ENCODE results near the gene INTS3. TPM values are rescaled to one million over a fixed set of nuclear protein-coding genes. Genes with fewer than 3 reads are reported as not detected.

Gene INTS3
- total and polyA plus RNA-seq, 9 of the 15 experiments (the other 6 are each of a cell fraction or from before 2014, with no cell fraction given): 6.3 to 24.1 (median 14.3) TPM

DNA sequence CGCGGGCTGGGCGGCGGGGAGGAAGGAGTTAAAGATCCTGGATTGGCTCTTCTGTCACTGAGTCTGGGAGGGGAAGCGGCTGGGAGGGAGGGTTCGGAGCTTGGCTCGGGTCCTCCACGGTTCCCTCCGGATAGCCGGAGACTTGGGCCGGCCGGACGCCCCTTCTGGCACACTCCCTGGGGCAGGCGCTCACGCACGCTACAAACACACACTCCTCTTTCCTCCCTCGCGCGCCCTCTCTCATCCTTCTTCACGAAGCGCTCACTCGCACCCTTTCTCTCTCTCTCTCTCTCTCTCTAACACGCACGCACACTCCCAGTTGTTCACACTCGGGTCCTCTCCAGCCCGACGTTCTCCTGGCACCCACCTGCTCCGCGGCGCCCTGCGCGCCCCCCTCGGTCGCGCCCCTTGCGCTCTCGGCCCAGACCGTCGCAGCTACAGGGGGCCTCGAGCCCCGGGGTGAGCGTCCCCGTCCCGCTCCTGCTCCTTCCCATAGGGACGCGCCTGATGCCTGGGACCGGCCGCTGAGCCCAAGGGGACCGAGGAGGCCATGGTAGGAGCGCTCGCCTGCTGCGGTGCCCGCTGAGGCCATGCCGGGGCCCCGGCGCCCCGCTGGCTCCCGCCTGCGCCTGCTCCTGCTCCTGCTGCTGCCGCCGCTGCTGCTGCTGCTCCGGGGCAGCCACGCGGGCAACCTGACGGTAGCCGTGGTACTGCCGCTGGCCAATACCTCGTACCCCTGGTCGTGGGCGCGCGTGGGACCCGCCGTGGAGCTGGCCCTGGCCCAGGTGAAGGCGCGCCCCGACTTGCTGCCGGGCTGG, 49.1 kb upstream of the INTS3 start, which contains the start of gene NPR1:
NPR1 (plus strand) TSS at position 170 of the 818 bp plus-strand sequence; CDS start at position 591, 421 bp downstream.
- Histone ChIP-seq H3K36me3 (ENCODE audit: control insufficient read depth, insufficient read depth, low read length) (no peaks in the 10 kb centered on the region), H3K27me3 (ENCODE audit: control insufficient read depth in 2 of 2, insufficient read depth in 2 of 2, low read length in 2 of 2) (peaks cover 33 to 52% of the 10 kb centered on the region in 2 experiments; a peak in 4 of 5 replicates), H3K9me1 (ENCODE audit: control insufficient read depth, insufficient read depth, low read length) (no peaks in the 10 kb centered on the region), H3K9me3 (replicated peaks; ENCODE audit: control insufficient read depth, insufficient read depth, low read depth, low read length) (no peaks in the 10 kb centered on the region), H3K4me3 (no peak within 1 kb of the TSS), H3K4me1 (replicated peaks in 1 of 2; ENCODE audit: control insufficient read depth in 2 of 2, insufficient read depth in 2 of 2, low read length in 2 of 2) (peaks cover 0 to 19% of the 10 kb centered on the region in 2 experiments; a peak in 3 of 5 replicates), H3K9ac (ENCODE audit: insufficient read depth in 1 of 2, low read depth in 2 of 2, low read length in 2 of 2) (peak within 1 kb of the TSS in 1 of 2 experiments; percentile 66; a peak in 2 of 4 replicates), H3K27ac (ENCODE audit: extremely low read depth, low read depth, low read length) (no peak within 1 kb of the TSS), H3K79me2 (ENCODE audit: control insufficient read depth, insufficient read depth, low read length) (no peaks in the 10 kb centered on the region), H4K20me1 (replicated peaks; ENCODE audit: control insufficient read depth, insufficient read depth, low read length) (no peaks in the 10 kb centered on the region; the same call in 1 of the 2 replicates), H3K4me2 (ENCODE audit: insufficient read depth, low read length) (peak within 1 kb of the TSS; percentile 32), H2AFZ (ENCODE audit: low read depth, low read length) (peak within 1 kb of the TSS; percentile 55)
- ChIA-PET POLR2A (no interaction called here), CTCF (ENCODE audit: low intra/inter-chr PET ratio) (interaction anchor here (0.5 to 2.2 kb wide), 3 partner anchors 70 to 274 kb away, joined by 4 to 18 read pairs (median 9); no protein-coding TSS in a partner anchor)
- intact Hi-C loops (cut with micrococcal nuclease): loop anchor here (5.0 kb wide), 1 partner anchor 94 kb away; no protein-coding TSS in a partner anchor
- in situ Hi-C loops (cut with MboI): loop anchor here (5.0 kb wide), 1 partner anchor 309 kb away; the partner anchor contains the start of gene RAB13
- DNase-seq (ENCODE audit: extremely low read depth in 1 of 4, low spot score in 3 of 4) (peak in 1 of 4 experiments; percentile 27), ATAC-seq (peak; percentile 56), FAIRE-seq (no peak)
- 21% methylated on average over 53 of the region's 78 CpGs for WGBS (ENCODE audit: insufficient coverage, low coverage, missing lambda C conversion rate)
- no TSS peak for BruUV-seq (replicated peaks)
- TF ChIP-seq MTA1 (IDR thresholded peaks at IDR 0.05; ENCODE audit: borderline replicate concordance) (no peak), MGA (IDR thresholded peaks at IDR 0.05) (peak; percentile 24; the same call in 1 of the 2 replicates), RBM25 (IDR thresholded peaks at IDR 0.05; ENCODE audit: low read depth, low read length, severe bottlenecking) (no peak), SRF (CRISPR knock-in tag; IDR thresholded peaks at IDR 0.05) (no peak), EGR1 (conservative IDR thresholded peaks at IDR 0.05) (no peak), FOXJ3 (CRISPR knock-in tag; IDR thresholded peaks at IDR 0.05) (no peak), NRF1 (conservative IDR thresholded peaks at IDR 0.05 in 1 of 2, IDR thresholded peaks at IDR 0.05 in 1 of 2) (0 out of 4 replicates have a peak, but pooled peaks of 1 of the 2 experiments have one; percentile 17)
- TF ChIP-seq, protein P1, sequence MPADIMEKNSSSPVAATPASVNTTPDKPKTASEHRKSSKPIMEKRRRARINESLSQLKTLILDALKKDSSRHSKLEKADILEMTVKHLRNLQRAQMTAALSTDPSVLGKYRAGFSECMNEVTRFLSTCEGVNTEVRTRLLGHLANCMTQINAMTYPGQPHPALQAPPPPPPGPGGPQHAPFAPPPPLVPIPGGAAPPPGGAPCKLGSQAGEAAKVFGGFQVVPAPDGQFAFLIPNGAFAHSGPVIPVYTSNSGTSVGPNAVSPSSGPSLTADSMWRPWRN (IDR thresholded peaks at IDR 0.05; ENCODE audit: low read depth): no peak

Measured in K562 (cell line).